ENCODE data around the gene ADH5.

DNA sequence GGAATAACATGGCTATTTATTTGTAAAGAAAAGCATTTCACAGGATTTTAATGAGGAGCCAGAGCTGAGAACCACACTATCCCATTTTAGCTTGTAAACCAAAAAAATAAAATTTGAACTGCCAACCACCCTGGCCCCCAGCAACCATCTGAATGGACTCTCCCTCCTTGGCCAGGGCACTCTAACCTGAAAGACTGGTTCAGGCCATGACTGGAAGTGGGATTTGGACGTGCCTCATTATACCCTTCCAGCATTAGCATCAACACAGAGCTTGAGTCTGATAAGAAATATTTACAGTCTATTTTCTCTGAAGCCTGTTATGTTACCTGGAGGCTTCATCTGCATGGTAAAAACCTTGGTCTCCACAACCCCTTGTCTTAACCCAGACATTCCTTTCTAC lies 63.1 kb downstream of the ADH5 start:
- TF ChIP-seq EZH2phosphoT487 (IDR thresholded peaks at IDR 0.05; ENCODE audit: borderline replicate concordance, low read length), result no peak
- TF ChIP-seq, protein P1, sequence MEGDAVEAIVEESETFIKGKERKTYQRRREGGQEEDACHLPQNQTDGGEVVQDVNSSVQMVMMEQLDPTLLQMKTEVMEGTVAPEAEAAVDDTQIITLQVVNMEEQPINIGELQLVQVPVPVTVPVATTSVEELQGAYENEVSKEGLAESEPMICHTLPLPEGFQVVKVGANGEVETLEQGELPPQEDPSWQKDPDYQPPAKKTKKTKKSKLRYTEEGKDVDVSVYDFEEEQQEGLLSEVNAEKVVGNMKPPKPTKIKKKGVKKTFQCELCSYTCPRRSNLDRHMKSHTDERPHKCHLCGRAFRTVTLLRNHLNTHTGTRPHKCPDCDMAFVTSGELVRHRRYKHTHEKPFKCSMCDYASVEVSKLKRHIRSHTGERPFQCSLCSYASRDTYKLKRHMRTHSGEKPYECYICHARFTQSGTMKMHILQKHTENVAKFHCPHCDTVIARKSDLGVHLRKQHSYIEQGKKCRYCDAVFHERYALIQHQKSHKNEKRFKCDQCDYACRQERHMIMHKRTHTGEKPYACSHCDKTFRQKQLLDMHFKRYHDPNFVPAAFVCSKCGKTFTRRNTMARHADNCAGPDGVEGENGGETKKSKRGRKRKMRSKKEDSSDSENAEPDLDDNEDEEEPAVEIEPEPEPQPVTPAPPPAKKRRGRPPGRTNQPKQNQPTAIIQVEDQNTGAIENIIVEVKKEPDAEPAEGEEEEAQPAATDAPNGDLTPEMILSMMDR (IDR thresholded peaks at IDR 0.05; ENCODE audit: low read depth, low read length, poor library complexity, severe bottlenecking), result no peak
